Midbrain (tissue), 1 donor: ENCODE data around the gene F12.
A peak's percentile ranks its signal among the peaks of the same experiment; 100 is the strongest.
"Not testable (repeated sequence)": the region's sequence is repeated elsewhere in the genome, so short reads cannot be mapped to it uniquely, and the experiment has no call there.

Source experiments
- DNase-seq: peaks from one replicate; lab custom pipeline; 2025; lab: John Stamatoyannopoulos, UW

F12 gene

GRCh38 chr5:177387405-177387804, 22.0 kb downstream of the F12 start:
- no peak for DNase-seq

- no peak for DNase-seq
Observed at GRCh38 chr5:177386542-177386941, 22.8 kb downstream of the F12 start.

GRCh38 chr5:177385720-177386119, 23.6 kb downstream of the F12 start:
- DNase-seq, result no peak

GRCh38 chr5:177384134-177384533, 25.2 kb downstream of the F12 start, which contains the start of gene SLC34A1:
Gene SLC34A1, plus strand, starts transcription at chr5:177384434. Its CDS starts 1,308 bp downstream, at chr5:177385742.
- DNase-seq, result no peak

GRCh38 chr5:177383181-177383580, 26.2 kb downstream of the F12 start:
- DNase-seq, result no peak

GRCh38 chr5:177382423-177383029, 26.8 kb downstream of the F12 start:
- DNase-seq, result peak; percentile 26

GRCh38 chr5:177380805-177381126, 28.6 kb downstream of the F12 start:
- no peak for DNase-seq

- DNase-seq, result no peak
Observed at GRCh38 chr5:177378884-177379883, 30.2 kb downstream of the F12 start.

- DNase-seq, result no peak
Observed at GRCh38 chr5:177377851-177378776, 31.2 kb downstream of the F12 start.

GRCh38 chr5:177376107-177376506, 33.3 kb downstream of the F12 start:
- DNase-seq, result no peak

- not testable (repeated sequence) for DNase-seq
Observed at GRCh38 chr5:177375516-177375915, 33.8 kb downstream of the F12 start.

- DNase-seq, result no peak
Observed at GRCh38 chr5:177374211-177374610, 35.2 kb downstream of the F12 start.

- DNase-seq, result no peak
Observed at GRCh38 chr5:177373806-177374205, 35.6 kb downstream of the F12 start.

- no peak for DNase-seq
Observed at GRCh38 chr5:177372910-177373309, 36.5 kb downstream of the F12 start.

- DNase-seq, result no peak
Observed at GRCh38 chr5:177372034-177372896, 37.1 kb downstream of the F12 start.

- DNase-seq, result no peak
Observed at GRCh38 chr5:177371120-177372033, 38.0 kb downstream of the F12 start.

- DNase-seq, result peak; percentile 15
Observed at GRCh38 chr5:177370488-177371119, 38.8 kb downstream of the F12 start.

GRCh38 chr5:177369645-177370440, 39.5 kb downstream of the F12 start:
- no peak for DNase-seq
